Loucy (cell line): Measurements from ENCODE around the gene LUC7L.

Experiments used
- H2AFZ ChIP-seq: fragments of 200-600 bp; sonication (generic); 2 replicates; pipeline ENCODE4 v1.6.0; 2016; ENCODE audit warnings: antibody characterized with exemption, mild to moderate bottlenecking, low read length, moderate library complexity
- H3F3A ChIP-seq: fragments of 200-600 bp; 2 replicates; pipeline ENCODE4 v1.6.0; 2016; ENCODE audit warnings: antibody characterized with exemption, low read depth, mild to moderate bottlenecking
- H3K27me3 ChIP-seq: fragments of 200-600 bp; sonication (generic); 2 replicates; pipeline ENCODE4 v1.6.1; 2014; ENCODE audit warnings: low read length, mild to moderate bottlenecking; ENCODE audit not compliant: insufficient read depth, poor library complexity, severe bottlenecking
- H3K36me3 ChIP-seq: fragments of 200-600 bp; sonication (generic); 2 replicates; pipeline ENCODE4 v1.6.1; 2016; ENCODE audit warnings: low read length; ENCODE audit not compliant: insufficient read depth
- H3K4me1 ChIP-seq: fragments of 200-600 bp; sonication (generic); 2 replicates; pipeline ENCODE4 v1.5.1; 2014; ENCODE audit warnings: low read length, mild to moderate bottlenecking; ENCODE audit not compliant: insufficient read depth, poor library complexity, severe bottlenecking
- H3K4me2 ChIP-seq: fragments of 200-600 bp; sonication (generic); 2 replicates; pipeline ENCODE4 v1.6.0; 2014; ENCODE audit warnings: antibody characterized with exemption, low read length, low read depth, mild to moderate bottlenecking; ENCODE audit not compliant: poor library complexity, severe bottlenecking
- H3K4me3 ChIP-seq: fragments of 200-600 bp; sonication (generic); 2 replicates; pipeline ENCODE4 v1.5.1; 2014; ENCODE audit warnings: low read length, mild to moderate bottlenecking, mixed read lengths; ENCODE audit not compliant: poor library complexity, severe bottlenecking
- H3K79me2 ChIP-seq: fragments of 200-600 bp; sonication (generic); 2 replicates; pipeline ENCODE4 v1.6.1; 2014; ENCODE audit warnings: low read length; ENCODE audit not compliant: insufficient read depth
- H3K9ac ChIP-seq: fragments of 200-600 bp; sonication (generic); 2 replicates; pipeline ENCODE4 v1.6.0; 2014; ENCODE audit warnings: mild to moderate bottlenecking, low read depth, low read length, moderate library complexity; ENCODE audit not compliant: poor library complexity, severe bottlenecking
- H3K9me2 ChIP-seq: fragments of 200-600 bp; sonication (generic); replicated peaks from 2 replicates; pipeline ENCODE4 v1.6.1; 2016; ENCODE audit warnings: low read depth, low read length, mixed read lengths
- H3K9me3 ChIP-seq: fragments of 200-600 bp; sonication (generic); 2 replicates; pipeline ENCODE4 v1.6.1; 2014; ENCODE audit warnings: mild to moderate bottlenecking, antibody characterized with exemption, low read length, low read depth; ENCODE audit not compliant: insufficient read depth
- H4K20me1 ChIP-seq: fragments of 200-600 bp; sonication (generic); 2 replicates; pipeline ENCODE4 v1.6.0; 2014; ENCODE audit warnings: antibody characterized with exemption, low read length, mild to moderate bottlenecking; ENCODE audit not compliant: insufficient read depth, poor library complexity, severe bottlenecking
- CTCF ChIP-seq: fragments of 200-600 bp; sonication (generic); conservative IDR thresholded peaks from 2 replicates; pipeline ENCODE4 v1.5.1; 2014; ENCODE audit warnings: mild to moderate bottlenecking, antibody characterized with exemption, low read length
- EZH2phosphoT487 ChIP-seq: fragments of 200-600 bp; IDR thresholded peaks from 2 replicates; pipeline ENCODE4 v1.6.1; 2018; ENCODE audit warnings: antibody characterized with exemption, mild to moderate bottlenecking, moderate library complexity, borderline replicate concordance

The LUC7L gene

GRCh38 chr16:169014-169413 lies 60.2 kb downstream of the LUC7L start:
- H4K20me1 ChIP-seq: no peaks in the 10 kb centered on the region
- H3K27me3 ChIP-seq: no peaks in the 10 kb centered on the region
- H3K4me2 ChIP-seq: no peak overlapping the region
- no peaks in the 10 kb centered on the region for H3F3A ChIP-seq
- no peak overlapping the region for H2AFZ ChIP-seq
- no peaks in the 10 kb centered on the region for H3K9me3 ChIP-seq
- no peak for TF ChIP-seq EZH2phosphoT487
- no peak for TF ChIP-seq CTCF
- H3K4me3 ChIP-seq: no peak overlapping the region
- no peaks in the 10 kb centered on the region for H3K9me2 ChIP-seq
- H3K79me2 ChIP-seq: no peaks in the 10 kb centered on the region
- H3K36me3 ChIP-seq: no peaks in the 10 kb centered on the region
- no peak overlapping the region for H3K9ac ChIP-seq
- peaks cover 4% of the 10 kb centered on the region for H3K4me1 ChIP-seq

DNA sequence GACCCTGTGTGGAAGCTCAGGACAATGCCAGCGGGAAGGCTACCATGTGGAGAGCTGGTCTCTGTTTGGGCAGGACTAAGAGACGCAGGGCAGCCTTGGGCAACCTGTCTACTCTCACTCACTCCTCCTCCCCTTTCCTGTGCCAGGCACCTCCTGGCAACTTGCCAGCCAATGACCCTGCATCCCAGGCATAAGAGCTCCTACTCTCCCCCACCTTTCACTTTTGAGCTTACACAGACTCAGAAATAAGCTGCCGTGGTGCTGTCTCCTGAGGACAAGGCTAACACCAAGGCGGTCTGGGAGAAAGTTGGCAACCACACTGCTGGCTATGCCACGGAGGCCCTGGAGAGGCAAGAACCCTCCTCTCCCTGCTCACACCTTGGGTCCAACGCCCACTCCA lies 60.8 kb downstream of the LUC7L start:
- no peaks in the 10 kb centered on the region for H3K27me3 ChIP-seq
- H3K79me2 ChIP-seq: no peaks in the 10 kb centered on the region
- H4K20me1 ChIP-seq: no peaks in the 10 kb centered on the region
- TF ChIP-seq CTCF: no peak
- no peak for TF ChIP-seq EZH2phosphoT487
- H3K9me2 ChIP-seq: no peaks in the 10 kb centered on the region
- H3K9ac ChIP-seq: no peak overlapping the region
- no peaks in the 10 kb centered on the region for H3K9me3 ChIP-seq
- no peaks in the 10 kb centered on the region for H3F3A ChIP-seq
- no peaks in the 10 kb centered on the region for H3K36me3 ChIP-seq
- H2AFZ ChIP-seq: no peak overlapping the region
- peaks cover 4% of the 10 kb centered on the region for H3K4me1 ChIP-seq
- no peak overlapping the region for H3K4me3 ChIP-seq
- no peak overlapping the region for H3K4me2 ChIP-seq

- H3K9me2 ChIP-seq: no peaks in the 10 kb centered on the region
- no peaks in the 10 kb centered on the region for H4K20me1 ChIP-seq
- H3K79me2 ChIP-seq: no peaks in the 10 kb centered on the region
- H2AFZ ChIP-seq: no peak overlapping the region
- H3K9ac ChIP-seq: no peak overlapping the region
- no peaks in the 10 kb centered on the region for H3K27me3 ChIP-seq
- no peak overlapping the region for H3K4me2 ChIP-seq
- peaks cover 4% of the 10 kb centered on the region for H3K4me1 ChIP-seq
- H3K9me3 ChIP-seq: no peaks in the 10 kb centered on the region
- no peak overlapping the region for H3K4me3 ChIP-seq
- TF ChIP-seq EZH2phosphoT487: no peak
- TF ChIP-seq CTCF: no peak
- no peaks in the 10 kb centered on the region for H3K36me3 ChIP-seq
- no peaks in the 10 kb centered on the region for H3F3A ChIP-seq
Observed at GRCh38 chr16:167122-167690, 62.0 kb downstream of the LUC7L start.
